GM21529 (cell line): ENCODE data around the gene CPZ.
"Not testable (repeated sequence)": the region's sequence is repeated elsewhere in the genome, so short reads cannot be mapped to it uniquely, and the experiment has no call there.

Source experiments
- ATAC-seq: cut with Tn5 transposase; IDR thresholded peaks from one replicate; pipeline ENCODE4 v1.9.1; 2021; ENCODE audit not compliant: unreplicated experiment

The CPZ gene

GRCh38 chr4:8648816-8649630 is 56.5 kb downstream of the CPZ start:
- ATAC-seq, result no peak

GRCh38 chr4:8649631-8650361 is 57.2 kb downstream of the CPZ start:
- ATAC-seq, result no peak

GRCh38 chr4:8651661-8652180 is 59.2 kb downstream of the CPZ start:
- ATAC-seq, result no peak

- no peak for ATAC-seq
Measured at GRCh38 chr4:8652181-8653078, 59.9 kb downstream of the CPZ start.

- ATAC-seq, result no peak
Measured at GRCh38 chr4:8653326-8654000, 60.9 kb downstream of the CPZ start.

- ATAC-seq, result not testable (repeated sequence)
Measured at GRCh38 chr4:8654139-8654538, 61.6 kb downstream of the CPZ start.

GRCh38 chr4:8655411-8656184 is 63.0 kb downstream of the CPZ start:
- no peak for ATAC-seq

GRCh38 chr4:8656185-8656517 is 63.6 kb downstream of the CPZ start:
- no peak for ATAC-seq

GRCh38 chr4:8656711-8657380 is 64.3 kb downstream of the CPZ start:
- no peak for ATAC-seq

- ATAC-seq, result no peak
Measured at GRCh38 chr4:8657381-8658088, 65.0 kb downstream of the CPZ start.

- no peak for ATAC-seq
Measured at GRCh38 chr4:8662776-8663175, 70.2 kb downstream of the CPZ start.

GRCh38 chr4:8664031-8664805 is 71.7 kb downstream of the CPZ start:
- ATAC-seq, result no peak

GRCh38 chr4:8664976-8665375 is 72.4 kb downstream of the CPZ start:
- ATAC-seq, result no peak

GRCh38 chr4:8665406-8666360 is 73.1 kb downstream of the CPZ start:
- ATAC-seq, result no peak

- ATAC-seq, result no peak
Measured at GRCh38 chr4:8666581-8666980, 74.0 kb downstream of the CPZ start.
